Measurements from ENCODE around the gene C19orf67.
A peak's percentile ranks its signal among the peaks of the same experiment; 100 is the strongest.

C19orf67 gene

DNA sequence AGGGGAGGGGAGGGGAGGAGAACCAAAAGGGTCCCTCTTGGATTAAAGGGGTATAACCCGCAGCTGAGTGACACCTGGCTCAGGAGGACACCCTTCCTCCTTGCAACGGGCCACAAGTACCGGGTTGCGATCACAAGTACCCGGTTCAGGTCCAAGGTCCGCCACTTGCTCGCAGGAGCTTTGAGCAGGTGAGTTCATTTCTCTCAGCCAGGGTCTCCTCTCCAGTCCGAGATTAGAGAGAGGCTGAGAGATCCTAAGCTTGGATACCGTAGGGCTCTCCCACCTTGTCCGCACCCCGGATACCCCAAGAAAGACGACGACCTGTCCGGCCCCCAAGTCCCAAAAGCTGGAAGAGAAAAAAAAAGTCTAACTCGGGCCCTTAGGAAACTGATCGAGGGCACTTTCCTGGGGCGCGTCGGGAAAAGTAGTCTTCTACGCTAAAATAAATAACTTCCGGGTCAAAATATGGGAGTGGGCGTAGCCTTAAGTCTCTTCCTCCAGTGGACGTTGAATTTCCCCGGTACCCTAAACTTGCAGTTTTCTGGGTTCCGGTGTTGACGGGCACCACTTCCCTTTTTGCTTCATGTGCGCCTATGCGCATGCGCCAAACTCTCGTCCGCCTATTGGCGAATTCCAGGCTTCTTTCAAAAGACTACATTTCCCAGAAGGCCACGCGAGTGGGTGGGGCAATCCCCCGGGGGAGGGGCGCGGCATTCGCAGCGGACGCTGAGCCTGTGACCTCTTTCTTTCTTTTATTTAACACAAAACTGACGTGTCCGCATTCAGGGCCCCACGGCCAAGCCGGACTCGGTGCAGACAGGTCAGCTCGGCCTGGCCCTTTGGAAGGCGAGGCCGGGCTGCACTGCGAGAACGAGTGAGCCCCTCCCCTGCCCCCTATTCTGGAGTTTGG, 4.4 kb downstream of the C19orf67 start (continued):
- TF ChIP-seq, protein P1, sequence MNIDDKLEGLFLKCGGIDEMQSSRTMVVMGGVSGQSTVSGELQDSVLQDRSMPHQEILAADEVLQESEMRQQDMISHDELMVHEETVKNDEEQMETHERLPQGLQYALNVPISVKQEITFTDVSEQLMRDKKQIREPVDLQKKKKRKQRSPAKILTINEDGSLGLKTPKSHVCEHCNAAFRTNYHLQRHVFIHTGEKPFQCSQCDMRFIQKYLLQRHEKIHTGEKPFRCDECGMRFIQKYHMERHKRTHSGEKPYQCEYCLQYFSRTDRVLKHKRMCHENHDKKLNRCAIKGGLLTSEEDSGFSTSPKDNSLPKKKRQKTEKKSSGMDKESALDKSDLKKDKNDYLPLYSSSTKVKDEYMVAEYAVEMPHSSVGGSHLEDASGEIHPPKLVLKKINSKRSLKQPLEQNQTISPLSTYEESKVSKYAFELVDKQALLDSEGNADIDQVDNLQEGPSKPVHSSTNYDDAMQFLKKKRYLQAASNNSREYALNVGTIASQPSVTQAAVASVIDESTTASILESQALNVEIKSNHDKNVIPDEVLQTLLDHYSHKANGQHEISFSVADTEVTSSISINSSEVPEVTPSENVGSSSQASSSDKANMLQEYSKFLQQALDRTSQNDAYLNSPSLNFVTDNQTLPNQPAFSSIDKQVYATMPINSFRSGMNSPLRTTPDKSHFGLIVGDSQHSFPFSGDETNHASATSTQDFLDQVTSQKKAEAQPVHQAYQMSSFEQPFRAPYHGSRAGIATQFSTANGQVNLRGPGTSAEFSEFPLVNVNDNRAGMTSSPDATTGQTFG (tag by site-specific recombination; IDR thresholded peaks at IDR 0.05; ENCODE audit: borderline replicate concordance) = no peak
- TF ChIP-seq ZBTB20 (tag by site-specific recombination; IDR thresholded peaks at IDR 0.05) = no peak
- TF ChIP-seq, protein P2, sequence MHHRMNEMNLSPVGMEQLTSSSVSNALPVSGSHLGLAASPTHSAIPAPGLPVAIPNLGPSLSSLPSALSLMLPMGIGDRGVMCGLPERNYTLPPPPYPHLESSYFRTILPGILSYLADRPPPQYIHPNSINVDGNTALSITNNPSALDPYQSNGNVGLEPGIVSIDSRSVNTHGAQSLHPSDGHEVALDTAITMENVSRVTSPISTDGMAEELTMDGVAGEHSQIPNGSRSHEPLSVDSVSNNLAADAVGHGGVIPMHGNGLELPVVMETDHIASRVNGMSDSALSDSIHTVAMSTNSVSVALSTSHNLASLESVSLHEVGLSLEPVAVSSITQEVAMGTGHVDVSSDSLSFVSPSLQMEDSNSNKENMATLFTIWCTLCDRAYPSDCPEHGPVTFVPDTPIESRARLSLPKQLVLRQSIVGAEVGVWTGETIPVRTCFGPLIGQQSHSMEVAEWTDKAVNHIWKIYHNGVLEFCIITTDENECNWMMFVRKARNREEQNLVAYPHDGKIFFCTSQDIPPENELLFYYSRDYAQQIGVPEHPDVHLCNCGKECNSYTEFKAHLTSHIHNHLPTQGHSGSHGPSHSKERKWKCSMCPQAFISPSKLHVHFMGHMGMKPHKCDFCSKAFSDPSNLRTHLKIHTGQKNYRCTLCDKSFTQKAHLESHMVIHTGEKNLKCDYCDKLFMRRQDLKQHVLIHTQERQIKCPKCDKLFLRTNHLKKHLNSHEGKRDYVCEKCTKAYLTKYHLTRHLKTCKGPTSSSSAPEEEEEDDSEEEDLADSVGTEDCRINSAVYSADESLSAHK (tag by site-specific recombination; IDR thresholded peaks at IDR 0.05) = no peak
- no peak for TF ChIP-seq ZBTB7A (tag by site-specific recombination; IDR thresholded peaks at IDR 0.05; ENCODE audit: low read depth)
- TF ChIP-seq ZNF560 (tag by site-specific recombination; IDR thresholded peaks at IDR 0.05; ENCODE audit: borderline replicate concordance) = no peak
- TF ChIP-seq ZNF223 (tag by site-specific recombination; IDR thresholded peaks at IDR 0.05) = no peak
- peak; percentile 96 for TF ChIP-seq ZNF76 (tag by site-specific recombination; IDR thresholded peaks at IDR 0.05; ENCODE audit: borderline replicate concordance, low read depth)
- TF ChIP-seq KLF7 (tag by site-specific recombination; IDR thresholded peaks at IDR 0.05; ENCODE audit: borderline replicate concordance) = peak; percentile 85
- TF ChIP-seq ZNF776 (tag by site-specific recombination; IDR thresholded peaks at IDR 0.05; ENCODE audit: borderline replicate concordance) = no peak
- TF ChIP-seq, protein P3, sequence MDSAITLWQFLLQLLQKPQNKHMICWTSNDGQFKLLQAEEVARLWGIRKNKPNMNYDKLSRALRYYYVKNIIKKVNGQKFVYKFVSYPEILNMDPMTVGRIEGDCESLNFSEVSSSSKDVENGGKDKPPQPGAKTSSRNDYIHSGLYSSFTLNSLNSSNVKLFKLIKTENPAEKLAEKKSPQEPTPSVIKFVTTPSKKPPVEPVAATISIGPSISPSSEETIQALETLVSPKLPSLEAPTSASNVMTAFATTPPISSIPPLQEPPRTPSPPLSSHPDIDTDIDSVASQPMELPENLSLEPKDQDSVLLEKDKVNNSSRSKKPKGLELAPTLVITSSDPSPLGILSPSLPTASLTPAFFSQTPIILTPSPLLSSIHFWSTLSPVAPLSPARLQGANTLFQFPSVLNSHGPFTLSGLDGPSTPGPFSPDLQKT (IDR thresholded peaks at IDR 0.05; ENCODE audit: borderline replicate concordance, low read depth, low read length) = no peak
- TF ChIP-seq, protein P4, sequence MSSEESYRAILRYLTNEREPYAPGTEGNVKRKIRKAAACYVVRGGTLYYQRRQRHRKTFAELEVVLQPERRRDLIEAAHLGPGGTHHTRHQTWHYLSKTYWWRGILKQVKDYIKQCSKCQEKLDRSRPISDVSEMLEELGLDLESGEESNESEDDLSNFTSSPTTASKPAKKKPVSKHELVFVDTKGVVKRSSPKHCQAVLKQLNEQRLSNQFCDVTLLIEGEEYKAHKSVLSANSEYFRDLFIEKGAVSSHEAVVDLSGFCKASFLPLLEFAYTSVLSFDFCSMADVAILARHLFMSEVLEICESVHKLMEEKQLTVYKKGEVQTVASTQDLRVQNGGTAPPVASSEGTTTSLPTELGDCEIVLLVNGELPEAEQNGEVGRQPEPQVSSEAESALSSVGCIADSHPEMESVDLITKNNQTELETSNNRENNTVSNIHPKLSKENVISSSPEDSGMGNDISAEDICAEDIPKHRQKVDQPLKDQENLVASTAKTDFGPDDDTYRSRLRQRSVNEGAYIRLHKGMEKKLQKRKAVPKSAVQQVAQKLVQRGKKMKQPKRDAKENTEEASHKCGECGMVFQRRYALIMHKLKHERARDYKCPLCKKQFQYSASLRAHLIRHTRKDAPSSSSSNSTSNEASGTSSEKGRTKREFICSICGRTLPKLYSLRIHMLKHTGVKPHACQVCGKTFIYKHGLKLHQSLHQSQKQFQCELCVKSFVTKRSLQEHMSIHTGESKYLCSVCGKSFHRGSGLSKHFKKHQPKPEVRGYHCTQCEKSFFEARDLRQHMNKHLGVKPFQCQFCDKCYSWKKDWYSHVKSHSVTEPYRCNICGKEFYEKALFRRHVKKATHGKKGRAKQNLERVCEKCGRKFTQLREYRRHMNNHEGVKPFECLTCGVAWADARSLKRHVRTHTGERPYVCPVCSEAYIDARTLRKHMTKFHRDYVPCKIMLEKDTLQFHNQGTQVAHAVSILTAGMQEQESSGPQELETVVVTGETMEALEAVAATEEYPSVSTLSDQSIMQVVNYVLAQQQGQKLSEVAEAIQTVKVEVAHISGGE (tag by site-specific recombination; conservative IDR thresholded peaks at IDR 0.05; ENCODE audit: low read depth) = peak; percentile 96
- no peak for TF ChIP-seq ZNF610 (tag by site-specific recombination; IDR thresholded peaks at IDR 0.05; ENCODE audit: borderline replicate concordance)
- TF ChIP-seq, protein P5, sequence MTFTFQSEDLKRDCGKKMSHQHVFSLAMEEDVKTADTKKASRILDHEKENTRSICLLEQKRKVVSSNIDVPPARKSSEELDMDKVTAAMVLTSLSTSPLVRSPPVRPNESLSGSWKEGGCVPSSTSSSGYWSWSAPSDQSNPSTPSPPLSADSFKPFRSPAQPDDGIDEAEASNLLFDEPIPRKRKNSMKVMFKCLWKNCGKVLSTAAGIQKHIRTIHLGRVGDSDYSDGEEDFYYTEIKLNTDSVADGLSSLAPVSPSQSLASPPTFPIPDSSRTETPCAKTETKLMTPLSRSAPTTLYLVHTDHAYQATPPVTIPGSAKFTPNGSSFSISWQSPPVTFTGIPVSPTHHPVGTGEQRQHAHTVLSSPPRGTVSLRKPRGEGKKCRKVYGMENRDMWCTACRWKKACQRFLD (tag by site-specific recombination; IDR thresholded peaks at IDR 0.05) = no peak
- TF ChIP-seq ZNF416 (tag by site-specific recombination; IDR thresholded peaks at IDR 0.05) = no peak
- TF ChIP-seq ZNF621 (tag by site-specific recombination; IDR thresholded peaks at IDR 0.05) = no peak
- TF ChIP-seq ZNF660 (tag by site-specific recombination; IDR thresholded peaks at IDR 0.05) = no peak
- TF ChIP-seq, protein P6, sequence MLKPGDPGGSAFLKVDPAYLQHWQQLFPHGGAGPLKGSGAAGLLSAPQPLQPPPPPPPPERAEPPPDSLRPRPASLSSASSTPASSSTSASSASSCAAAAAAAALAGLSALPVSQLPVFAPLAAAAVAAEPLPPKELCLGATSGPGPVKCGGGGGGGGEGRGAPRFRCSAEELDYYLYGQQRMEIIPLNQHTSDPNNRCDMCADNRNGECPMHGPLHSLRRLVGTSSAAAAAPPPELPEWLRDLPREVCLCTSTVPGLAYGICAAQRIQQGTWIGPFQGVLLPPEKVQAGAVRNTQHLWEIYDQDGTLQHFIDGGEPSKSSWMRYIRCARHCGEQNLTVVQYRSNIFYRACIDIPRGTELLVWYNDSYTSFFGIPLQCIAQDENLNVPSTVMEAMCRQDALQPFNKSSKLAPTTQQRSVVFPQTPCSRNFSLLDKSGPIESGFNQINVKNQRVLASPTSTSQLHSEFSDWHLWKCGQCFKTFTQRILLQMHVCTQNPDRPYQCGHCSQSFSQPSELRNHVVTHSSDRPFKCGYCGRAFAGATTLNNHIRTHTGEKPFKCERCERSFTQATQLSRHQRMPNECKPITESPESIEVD (tag by site-specific recombination; IDR thresholded peaks at IDR 0.05) = no peak
- TF ChIP-seq GLIS1 (tag by site-specific recombination; IDR thresholded peaks at IDR 0.05) = no peak
- TF ChIP-seq, protein P7, sequence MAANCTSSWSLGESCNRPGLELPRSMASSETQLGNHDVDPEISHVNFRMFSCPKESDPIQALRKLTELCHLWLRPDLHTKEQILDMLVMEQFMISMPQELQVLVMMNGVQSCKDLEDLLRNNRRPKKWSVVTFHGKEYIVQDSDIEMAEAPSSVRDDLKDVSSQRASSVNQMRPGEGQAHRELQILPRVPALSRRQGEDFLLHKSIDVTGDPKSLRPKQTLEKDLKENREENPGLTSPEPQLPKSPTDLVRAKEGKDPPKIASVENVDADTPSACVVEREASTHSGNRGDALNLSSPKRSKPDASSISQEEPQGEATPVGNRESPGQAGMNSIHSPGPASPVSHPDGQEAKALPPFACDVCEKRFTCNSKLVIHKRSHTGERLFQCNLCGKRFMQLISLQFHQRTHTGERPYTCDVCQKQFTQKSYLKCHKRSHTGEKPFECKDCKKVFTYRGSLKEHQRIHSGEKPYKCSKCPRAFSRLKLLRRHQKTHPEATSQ (tag by site-specific recombination; IDR thresholded peaks at IDR 0.05) = no peak
- peak; percentile 86 for TF ChIP-seq ZNF629 (tag by site-specific recombination; IDR thresholded peaks at IDR 0.05)
